GM12892 (cell line): Measurements from ENCODE around the gene CAMK2N2.

ENCODE experiments used
- POLR2AphosphoS5 ChIP-seq: IDR thresholded peaks from 2 replicates; pipeline ENCODE4 v1.6.1; 2011; ENCODE audit warnings: low read depth, low read length, control low read depth
- TAF1 ChIP-seq: IDR thresholded peaks from 2 replicates; pipeline ENCODE4 v1.6.1; 2011; ENCODE audit warnings: low read depth, mild to moderate bottlenecking, control low read depth, low read length, borderline replicate concordance

DNA sequence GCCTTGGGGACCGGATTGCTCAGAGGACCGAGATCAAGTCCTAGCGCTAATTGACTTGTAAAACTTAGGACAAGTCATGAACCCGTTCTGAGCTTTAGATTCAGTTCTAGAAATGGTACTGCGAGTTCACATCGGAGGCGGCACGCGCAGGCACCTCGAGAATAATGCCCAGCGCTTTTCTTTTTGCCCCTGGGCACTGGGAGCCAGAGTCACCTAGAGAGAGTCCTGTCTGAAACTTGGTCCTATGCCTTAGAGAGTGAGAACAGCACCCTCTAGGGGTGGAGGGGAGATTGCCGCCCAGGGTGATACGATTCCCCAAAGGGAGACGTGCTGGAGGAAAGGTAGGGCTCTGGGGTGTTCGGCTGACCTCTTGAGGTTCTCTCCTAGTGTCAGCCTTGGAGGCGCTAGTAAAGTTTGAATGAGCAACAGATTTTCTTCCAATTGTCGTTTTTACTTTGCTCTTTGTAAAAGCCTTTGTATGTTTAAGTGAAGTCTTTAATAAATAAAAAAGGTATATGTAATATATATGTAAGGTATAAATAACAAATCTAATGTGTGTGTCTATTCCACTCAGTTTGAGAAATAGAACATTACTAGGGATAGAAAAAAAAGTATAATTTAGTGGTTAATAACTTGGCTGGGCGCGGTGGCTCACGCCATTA lies 11.1 kb downstream of the CAMK2N2 start:
- TF ChIP-seq POLR2AphosphoS5 = no peak
- TF ChIP-seq TAF1 = no peak
